Measurements from ENCODE around the gene SOX21. TPM values are rescaled to one million over a fixed set of nuclear protein-coding genes. Genes with fewer than 3 reads are reported as not detected.

The SOX21 gene
- total and polyA plus RNA-seq, 2 experiments from 2014 or later: 1.7 to 3.5 TPM

GRCh38 chr13:94678845-94679244 is 33.5 kb downstream of the SOX21 start:
- Histone ChIP-seq H3K4me3 (no peak overlapping the region), H3K4me2 (no peak overlapping the region), H3K9me2 (ENCODE audit: insufficient read depth) (no peaks in the 10 kb centered on the region; the same call in 1 of the 2 replicates), H3K36me3 (ENCODE audit: insufficient read depth) (no peaks in the 10 kb centered on the region), H2AFZ (no peak overlapping the region), H3K79me2 (replicated peaks; ENCODE audit: insufficient read depth) (no peaks in the 10 kb centered on the region), H3K27me3 (ENCODE audit: insufficient read depth) (no peaks in the 10 kb centered on the region), H4K20me1 (replicated peaks; ENCODE audit: insufficient read depth) (no peaks in the 10 kb centered on the region), H3K27ac (ENCODE audit: low read depth) (no peak overlapping the region), H3K4me1 (ENCODE audit: insufficient read depth) (peaks cover 13% of the 10 kb centered on the region), H3F3A (replicated peaks; ENCODE audit: low read depth) (no peaks in the 10 kb centered on the region)
- no peak for TF ChIP-seq ZNF462 (CRISPR knock-in tag; IDR thresholded peaks at IDR 0.05)
- TF ChIP-seq ETS1 (IDR thresholded peaks at IDR 0.05): no peak
- no peak for TF ChIP-seq ZNF114 (CRISPR knock-in tag; IDR thresholded peaks at IDR 0.05)
- TF ChIP-seq ZNF331 (CRISPR knock-in tag; IDR thresholded peaks at IDR 0.05; ENCODE audit: low read depth): no peak
- no peak for TF ChIP-seq POLR2AphosphoS5 (IDR thresholded peaks at IDR 0.05; ENCODE audit: low read depth)
- TF ChIP-seq CREB1 (CRISPR knock-in tag; IDR thresholded peaks at IDR 0.05; ENCODE audit: low read depth): no peak
- TF ChIP-seq EZH2phosphoT487 (IDR thresholded peaks at IDR 0.05; ENCODE audit: unreplicated experiment): no peak
- no peak for TF ChIP-seq JUNB (IDR thresholded peaks at IDR 0.05; ENCODE audit: unreplicated experiment)
- no peak for TF ChIP-seq EZH2 (IDR thresholded peaks at IDR 0.05; ENCODE audit: low read depth, unreplicated experiment)
- Mint-ChIP-seq H3K4me3 (no peak overlapping the region), H3K9me3 (no peaks in the 10 kb centered on the region), H3K4me1 (peaks cover 17% of the 10 kb centered on the region), H3K36me3 (ENCODE audit: low read depth) (no peaks in the 10 kb centered on the region), H3K27me3 (ENCODE audit: insufficient read depth, low read depth, poor library complexity) (peaks cover 4% of the 10 kb centered on the region), H3K27ac (no peak overlapping the region)
- DNase-seq (ENCODE audit: low spot score): no peak
- no peak for ATAC-seq

All from GM23338 (cell line).